COLO668 (cell line): ENCODE measurements around the gene IMMT.
A peak's percentile ranks its signal among the peaks of the same experiment; 100 is the strongest.
"Not testable (repeated sequence)": the region's sequence is repeated elsewhere in the genome, so short reads cannot be mapped to it uniquely, and the experiment has no call there.

ENCODE experiments used
- DNase-seq: peaks from one replicate; lab custom pipeline; 2025; ENCODE audit not compliant: unreplicated experiment; lab: John Stamatoyannopoulos, UW

Gene IMMT

DNA sequence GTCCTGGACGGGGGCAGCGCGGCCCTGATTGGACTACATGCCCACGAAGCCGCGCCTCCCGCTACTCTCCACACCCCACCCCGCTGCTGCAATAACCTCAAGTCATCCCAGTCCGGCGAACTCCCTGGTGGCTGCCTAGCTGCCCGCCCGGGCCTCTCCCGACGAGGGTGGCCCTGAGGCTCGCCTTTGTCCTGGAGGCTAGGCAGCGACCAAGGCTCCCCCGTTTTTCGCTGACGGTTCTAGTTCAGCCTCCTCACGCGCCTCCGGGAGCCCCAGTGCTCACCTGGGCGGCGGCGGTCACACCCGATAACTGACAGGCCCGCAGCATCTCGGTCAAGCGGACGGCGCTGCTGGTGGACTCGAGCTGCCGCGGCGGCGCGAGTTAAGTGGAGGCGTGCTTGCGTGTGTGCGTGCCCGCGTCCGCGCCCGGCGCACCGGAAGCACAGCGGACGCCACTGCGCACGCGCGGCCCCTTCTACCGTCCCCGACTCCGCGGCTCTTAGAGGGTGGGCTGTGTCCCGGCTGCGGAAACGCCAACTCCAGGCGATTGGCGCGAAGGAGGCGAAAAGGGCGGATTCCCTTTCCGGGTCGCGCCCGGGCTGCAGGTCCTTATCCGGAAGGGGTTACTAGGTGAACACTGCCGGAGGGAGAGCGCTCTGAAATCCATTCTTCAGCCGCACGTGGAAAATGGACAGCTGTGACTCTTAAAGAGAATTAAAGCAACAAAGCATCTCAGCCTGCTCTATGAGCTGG, at the start of gene IMMT:
IMMT (minus strand) TSS at position 408 of the 753 bp plus-strand sequence; CDS start at position 328, 80 bp downstream.
- DNase-seq = peak; percentile 98

- not testable (repeated sequence) for DNase-seq
Observed at GRCh38 chr2:86244781-86245180, 49.5 kb upstream of the IMMT start.

DNA sequence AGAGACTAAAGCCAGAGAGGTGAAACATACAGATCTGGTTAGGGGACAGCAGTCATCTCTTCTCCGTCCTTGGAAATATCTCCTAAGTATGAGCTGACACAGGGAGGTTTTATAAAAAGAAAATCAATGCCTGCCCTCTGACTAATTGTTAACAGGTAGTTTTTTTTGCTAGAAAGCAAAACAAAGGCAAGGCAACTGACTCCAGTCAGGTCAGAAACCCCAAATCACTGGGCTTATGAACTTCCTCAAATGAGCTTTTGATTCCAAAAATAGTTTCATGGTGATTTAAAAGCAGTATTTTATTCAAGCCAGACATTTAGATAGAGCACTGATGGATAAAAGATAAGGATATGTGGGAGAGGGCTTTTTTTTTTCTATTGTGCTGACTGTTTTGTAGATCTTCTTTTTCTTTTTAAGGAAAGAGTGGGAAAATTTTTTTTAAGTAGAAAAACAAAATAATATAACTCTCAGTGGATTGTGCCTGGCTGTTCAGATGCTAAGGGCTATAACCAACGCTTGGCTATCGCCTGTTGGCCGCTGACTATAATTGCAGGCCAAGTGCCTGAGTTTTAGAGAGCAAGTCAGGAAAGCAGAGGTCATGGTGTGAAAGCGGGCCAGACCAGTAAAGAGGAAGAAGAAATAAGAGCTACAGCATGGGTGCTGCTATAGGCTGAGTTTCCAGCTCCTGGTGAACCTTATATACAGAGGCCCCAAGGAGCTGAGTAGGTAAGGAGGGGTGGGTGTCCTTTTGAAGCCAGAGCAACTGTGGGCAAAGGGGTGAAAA, 48.9 kb upstream of the IMMT start:
- DNase-seq = no peak

- no peak for DNase-seq
Observed at GRCh38 chr2:86243272-86243671, 48.0 kb upstream of the IMMT start.

DNA sequence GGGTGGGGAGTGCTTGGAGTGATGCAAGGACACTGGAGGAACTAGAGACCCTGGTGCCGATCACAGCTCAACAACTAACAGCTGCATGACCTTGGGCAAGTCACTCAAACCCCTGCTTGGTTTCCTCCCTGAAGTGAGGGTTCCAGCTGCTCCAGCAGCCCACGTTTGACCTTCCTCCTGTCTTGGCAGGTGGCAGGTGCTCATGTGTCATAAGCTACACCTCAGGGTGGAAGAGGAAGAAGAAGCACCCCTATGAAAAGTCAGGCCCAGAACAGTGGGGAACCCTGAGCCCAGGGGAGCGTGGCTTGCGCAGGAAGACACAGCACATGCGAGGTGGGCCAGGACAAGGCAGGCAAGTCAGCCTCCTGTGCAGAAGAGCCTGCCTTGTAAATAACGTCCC, 46.3 kb upstream of the IMMT start:
- DNase-seq = no peak

- no peak for DNase-seq
Observed at GRCh38 chr2:86240251-86240650, 45.0 kb upstream of the IMMT start.

- DNase-seq = no peak
Observed at GRCh38 chr2:86239745-86240144, 44.5 kb upstream of the IMMT start.

DNA sequence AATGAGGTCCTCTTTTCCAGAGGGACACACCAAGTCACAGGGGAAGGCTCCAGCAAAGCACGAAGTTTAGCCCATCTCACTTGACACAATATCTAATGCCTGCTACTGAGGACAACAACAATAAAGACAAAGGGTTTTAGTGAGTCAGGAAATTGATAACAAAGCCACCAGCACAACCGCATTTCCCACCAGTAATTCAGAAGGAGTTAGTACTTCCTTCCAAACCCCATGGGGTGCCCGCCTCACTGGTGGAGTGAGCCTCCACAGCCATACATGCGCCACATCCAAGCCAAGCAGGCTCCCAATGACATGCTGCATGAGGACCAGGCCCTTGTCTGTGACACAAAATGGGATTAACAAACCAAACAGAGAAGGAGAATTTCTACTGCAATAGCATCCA, 44.1 kb upstream of the IMMT start:
- DNase-seq = no peak

DNA sequence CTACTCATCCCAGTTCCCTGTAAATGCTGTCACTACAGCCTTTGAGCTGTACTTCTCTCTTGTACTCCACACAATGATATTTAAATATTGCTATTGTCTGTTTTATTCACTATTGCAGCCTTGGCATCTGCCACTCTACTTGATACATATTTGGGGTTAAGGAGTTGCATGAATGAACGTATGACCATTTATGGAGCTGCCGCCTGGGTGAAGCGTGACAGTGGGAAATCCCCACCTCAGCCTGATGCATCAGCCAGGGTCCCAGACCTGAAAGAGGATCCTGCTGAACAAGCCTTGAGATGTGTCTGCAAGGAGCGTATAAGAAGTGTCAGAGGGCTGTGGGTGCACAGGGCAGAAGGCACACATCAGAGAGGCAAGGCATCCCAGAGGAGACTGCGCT, 43.1 kb upstream of the IMMT start:
- no peak for DNase-seq

- DNase-seq = no peak
Observed at GRCh38 chr2:86237172-86237571, 41.9 kb upstream of the IMMT start.

DNA sequence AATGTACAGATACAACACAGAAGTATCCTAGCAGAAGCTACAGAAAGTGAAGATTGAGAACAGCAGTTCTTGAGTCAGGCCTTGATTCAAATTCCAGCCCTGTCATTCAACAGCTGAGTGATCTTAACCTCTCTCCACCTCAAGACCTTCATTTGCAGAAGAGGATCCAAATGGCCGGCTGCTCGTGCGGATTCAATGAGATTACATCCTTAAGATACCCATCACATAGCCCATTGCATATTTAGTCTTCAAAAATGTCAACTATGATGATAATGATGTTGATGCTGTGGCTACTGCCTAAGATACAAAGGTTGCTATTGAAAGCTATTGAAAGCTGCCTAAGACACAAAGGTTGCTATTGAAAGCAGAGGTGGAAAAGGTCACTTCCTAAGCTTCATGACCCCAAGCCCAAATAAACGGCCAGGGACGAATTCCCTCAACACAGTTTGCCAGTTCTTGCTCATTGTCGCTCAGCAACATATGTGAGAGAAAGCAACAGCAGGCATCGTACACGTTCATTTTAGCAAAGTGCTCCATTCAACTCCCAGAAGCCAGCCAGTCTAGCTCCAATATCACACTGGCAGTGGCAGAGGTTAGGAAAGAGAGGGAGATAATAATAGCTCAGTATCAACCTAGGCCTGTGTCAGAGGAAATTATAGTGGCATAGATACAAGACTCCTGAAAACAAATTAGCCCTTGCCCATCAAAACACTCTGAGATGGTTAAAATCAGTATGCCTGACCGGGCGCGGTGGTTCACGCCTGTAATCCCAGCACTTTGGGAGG, 40.1 kb upstream of the IMMT start:
- no peak for DNase-seq

DNA sequence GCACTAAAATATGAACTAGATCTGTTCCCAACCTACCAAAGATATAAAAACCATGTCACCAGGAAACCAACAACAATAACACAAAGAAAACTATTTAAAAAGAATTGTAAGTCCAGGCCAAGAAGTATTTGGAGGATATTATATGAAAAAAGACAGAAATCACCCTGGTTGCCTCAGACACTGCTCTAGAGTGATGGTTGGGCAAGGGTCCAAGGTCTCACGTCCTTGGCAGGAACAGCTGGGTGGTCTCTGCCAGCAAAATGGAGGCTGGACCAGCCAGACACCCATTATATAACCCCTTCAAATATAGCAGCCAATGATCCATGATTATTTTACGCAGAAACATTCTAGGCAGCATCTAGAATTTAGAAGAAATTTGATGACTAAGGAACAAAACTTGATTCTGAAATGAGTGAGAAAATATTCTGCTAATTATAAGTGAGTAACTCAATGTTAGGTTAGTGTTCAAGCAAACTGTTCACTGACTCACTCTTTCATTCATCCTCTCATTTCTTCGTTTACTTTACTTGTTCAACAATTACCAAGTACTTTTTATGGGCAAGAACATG, 39.4 kb upstream of the IMMT start:
- DNase-seq = no peak

DNA sequence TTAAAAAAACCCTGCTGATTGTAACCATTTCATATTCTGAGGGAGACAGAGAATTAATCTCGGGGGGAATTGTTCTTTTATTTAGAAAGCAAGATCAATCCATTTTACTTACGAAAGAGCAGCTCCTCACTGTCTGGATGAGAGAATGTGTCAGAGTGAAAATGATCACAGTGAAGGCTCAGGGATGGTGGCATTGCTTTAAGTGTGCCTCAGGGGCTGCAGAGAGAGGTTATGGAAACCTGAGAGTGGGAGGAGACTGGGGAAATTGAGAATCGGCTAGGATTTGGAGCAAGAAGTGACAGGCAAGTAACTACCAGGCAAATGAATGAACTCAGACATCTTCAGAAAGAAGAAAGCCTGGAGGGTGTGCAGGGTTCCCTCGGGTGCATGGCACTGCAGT, 38.2 kb upstream of the IMMT start:
- no peak for DNase-seq

DNA sequence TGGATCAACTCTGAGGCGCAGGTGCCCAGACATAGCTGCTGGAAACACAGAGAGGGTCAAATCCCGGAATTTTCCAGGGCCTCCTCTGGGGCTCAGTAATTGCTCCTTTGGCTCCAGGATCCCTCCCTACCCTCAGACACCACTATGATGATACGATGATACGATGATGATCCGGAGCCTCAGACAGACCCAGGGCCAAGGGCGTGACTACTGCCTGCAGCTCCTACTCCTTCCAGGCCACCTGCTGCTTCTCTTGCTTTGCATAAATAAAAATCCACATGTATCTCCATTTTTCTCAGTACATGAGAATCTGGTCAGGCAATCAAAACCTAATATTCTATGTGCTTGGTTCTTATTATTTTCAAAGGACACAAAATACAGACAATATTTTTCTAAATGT, 37.6 kb upstream of the IMMT start:
- no peak for DNase-seq

DNA sequence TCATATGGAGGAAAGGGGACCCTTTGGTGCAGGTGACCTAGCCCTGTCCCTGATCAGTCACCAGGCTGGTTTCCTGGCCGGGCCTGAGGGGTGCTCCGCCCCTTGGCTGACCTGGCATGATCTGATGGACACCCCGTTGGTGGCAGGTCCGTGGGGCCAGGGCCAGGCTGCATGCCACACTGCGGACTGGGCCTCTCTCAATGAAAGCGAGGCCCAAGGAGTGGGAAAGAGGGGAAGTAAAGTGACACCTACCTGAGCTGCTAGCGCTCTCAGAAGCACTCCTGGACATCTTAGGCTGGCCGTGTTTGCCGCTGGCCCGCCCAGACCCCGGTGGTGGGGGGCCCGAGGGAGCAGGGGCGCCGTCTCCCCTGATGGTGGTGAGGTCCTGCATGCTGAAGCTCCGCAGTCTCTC, 37.1 kb upstream of the IMMT start:
- DNase-seq = no peak

GRCh38 chr2:86231680-86232372, 36.6 kb upstream of the IMMT start:
- no peak for DNase-seq

GRCh38 chr2:86230961-86231360, 35.7 kb upstream of the IMMT start:
- DNase-seq = no peak

GRCh38 chr2:86229221-86229620, 34.0 kb upstream of the IMMT start:
- no peak for DNase-seq

DNA sequence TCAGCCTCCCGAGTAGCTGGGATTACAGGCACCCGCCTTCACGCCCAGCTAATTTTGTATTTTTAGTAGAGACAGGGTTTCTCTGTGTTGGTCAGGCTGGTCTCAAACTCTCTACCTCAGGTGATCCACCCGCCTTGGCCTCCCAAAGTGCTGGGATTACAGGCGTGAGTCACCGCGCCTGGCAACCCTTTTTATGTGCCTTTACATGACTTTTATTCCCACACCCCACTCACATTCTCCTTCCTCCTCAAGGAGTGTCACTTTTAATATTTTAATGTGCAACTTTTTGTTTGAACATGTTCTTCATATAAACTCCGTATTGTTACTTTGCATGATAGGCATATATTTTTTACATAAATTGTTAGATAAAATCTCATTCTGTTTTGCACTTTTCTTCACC, 33.3 kb upstream of the IMMT start:
- DNase-seq = not testable (repeated sequence)

- no peak for DNase-seq
Observed at GRCh38 chr2:86227685-86228084, 32.4 kb upstream of the IMMT start.
